HG02623 (cell line): ENCODE data around the gene DNAJC3.
A peak's percentile ranks its signal among the peaks of the same experiment; 100 is the strongest.
"Not testable (repeated sequence)": the region's sequence is repeated elsewhere in the genome, so short reads cannot be mapped to it uniquely, and the experiment has no call there.

Source experiments
- ATAC-seq: cut with Tn5 transposase; IDR thresholded peaks from one replicate; pipeline ENCODE4 v1.9.1; 2021; ENCODE audit warnings: moderate library complexity; ENCODE audit not compliant: unreplicated experiment

The DNAJC3 gene

GRCh38 chr13:95713651-95714050 lies 36.7 kb downstream of the DNAJC3 start:
- no peak for ATAC-seq

DNA sequence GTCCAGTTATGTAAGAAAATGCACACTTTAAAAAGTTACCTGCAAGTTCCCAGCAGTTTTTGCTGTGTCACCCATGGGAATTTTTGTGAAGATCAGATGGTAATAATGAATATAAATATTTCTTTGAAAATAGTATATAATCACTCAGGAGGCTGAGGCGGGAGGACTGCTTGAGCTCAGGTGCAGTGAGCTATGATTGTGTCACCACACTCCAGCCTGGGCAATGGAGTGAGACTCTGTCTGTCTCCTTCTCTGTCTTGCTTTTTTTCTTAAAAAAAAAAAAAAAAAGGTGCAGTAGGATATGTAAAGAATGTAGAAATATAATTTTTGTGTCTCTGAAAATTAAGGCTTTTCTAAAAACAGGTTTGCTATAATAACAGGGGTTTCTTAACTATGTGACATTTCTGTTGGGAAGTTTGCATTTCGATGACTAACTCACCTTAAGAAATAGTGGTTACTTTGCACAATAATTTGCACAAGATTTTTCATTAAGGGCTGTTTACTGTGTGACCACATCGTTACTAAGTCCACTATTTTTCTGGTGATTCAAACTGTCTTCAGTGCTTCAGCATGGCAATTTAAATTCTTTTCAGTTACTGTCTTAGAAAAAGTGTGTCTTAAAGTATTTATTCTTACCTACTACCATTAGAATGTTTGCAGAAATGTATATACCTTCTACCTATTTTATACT lies 37.3 kb downstream of the DNAJC3 start:
- no peak for ATAC-seq

DNA sequence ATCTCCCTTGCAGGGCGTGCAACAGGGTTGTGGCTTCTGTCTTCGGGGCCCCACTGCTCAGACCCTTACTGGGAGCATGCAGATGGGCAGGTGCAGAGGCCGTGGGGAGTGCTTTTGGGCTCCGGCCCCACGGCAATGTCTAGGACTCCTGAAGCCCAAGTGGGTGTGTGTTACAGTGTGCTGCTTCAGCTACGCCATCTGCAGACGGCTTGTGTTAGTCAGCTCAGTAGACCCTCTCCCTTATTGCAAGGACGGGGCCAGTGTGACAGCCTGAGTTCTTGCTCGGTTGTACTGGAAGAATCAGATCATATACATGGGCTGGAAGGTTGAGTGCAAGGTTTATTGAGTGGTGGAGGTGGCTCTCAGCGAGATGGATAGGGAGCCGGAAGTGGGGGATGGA lies 39.3 kb downstream of the DNAJC3 start:
- no peak for ATAC-seq

- no peak for ATAC-seq
Measured at GRCh38 chr13:95722241-95722640, 45.3 kb downstream of the DNAJC3 start.

GRCh38 chr13:95723438-95723837 lies 46.5 kb downstream of the DNAJC3 start:
- no peak for ATAC-seq

GRCh38 chr13:95724252-95724651 lies 47.3 kb downstream of the DNAJC3 start:
- ATAC-seq = no peak

- ATAC-seq = no peak
Measured at GRCh38 chr13:95726876-95727275, 49.9 kb downstream of the DNAJC3 start.

DNA sequence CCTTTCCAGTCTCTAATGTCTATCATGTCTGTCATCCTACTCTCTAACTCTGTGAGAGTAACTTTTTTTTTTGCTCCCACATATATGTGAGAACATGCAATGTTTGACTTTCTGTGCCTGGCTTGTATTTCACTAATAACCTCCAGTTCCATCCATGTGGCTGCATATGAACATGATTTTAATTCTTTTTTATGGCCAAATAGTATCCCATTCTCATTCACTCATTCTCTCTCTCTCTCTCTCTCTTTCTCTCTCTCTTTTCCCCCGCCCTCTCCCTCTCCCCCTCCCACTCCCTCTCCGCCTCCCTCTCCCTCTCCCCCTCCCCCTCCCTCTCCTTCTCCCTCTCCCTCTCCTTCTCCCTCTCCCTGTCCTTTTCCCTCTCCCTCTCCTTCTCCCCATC lies 52.0 kb downstream of the DNAJC3 start:
- ATAC-seq = no peak

DNA sequence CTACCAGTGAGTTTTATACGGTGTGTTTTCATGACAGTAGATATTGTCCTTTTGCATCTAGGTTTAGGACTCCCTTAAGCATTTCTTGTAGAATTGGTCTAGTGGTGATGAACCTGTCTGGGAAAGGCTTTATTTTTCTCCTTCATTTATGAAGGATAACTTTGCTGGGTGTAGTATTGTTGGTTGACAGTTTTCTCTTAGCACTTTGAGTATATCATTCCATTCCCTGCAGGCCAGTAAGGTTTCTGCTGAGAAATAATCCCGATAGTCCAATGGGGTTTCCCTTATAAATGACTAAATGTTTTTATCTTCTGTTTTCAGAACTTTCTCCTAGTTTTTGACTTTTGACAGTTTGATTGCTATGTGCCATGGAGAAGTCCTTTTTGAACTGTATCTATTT lies 57.2 kb downstream of the DNAJC3 start:
- ATAC-seq = no peak

GRCh38 chr13:95740071-95740978 lies 63.4 kb downstream of the DNAJC3 start:
- not testable (repeated sequence) for ATAC-seq

DNA sequence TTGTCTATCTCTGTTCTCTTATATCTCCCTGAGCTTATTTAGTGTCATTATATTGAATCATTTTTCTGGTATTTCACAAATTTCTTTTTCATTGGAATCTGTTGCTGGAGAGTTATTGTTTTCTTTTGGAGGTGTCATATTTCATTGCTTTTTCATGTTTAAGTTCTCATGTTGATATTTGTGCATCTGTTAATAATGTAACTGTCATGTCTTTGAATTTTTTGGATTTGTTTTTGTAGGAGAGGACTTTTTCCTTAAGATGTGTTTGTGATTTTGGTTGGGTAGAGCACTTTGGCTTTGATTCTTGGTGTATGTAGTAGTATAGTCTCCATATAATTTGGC lies 64.0 kb downstream of the DNAJC3 start:
- ATAC-seq = no peak

DNA sequence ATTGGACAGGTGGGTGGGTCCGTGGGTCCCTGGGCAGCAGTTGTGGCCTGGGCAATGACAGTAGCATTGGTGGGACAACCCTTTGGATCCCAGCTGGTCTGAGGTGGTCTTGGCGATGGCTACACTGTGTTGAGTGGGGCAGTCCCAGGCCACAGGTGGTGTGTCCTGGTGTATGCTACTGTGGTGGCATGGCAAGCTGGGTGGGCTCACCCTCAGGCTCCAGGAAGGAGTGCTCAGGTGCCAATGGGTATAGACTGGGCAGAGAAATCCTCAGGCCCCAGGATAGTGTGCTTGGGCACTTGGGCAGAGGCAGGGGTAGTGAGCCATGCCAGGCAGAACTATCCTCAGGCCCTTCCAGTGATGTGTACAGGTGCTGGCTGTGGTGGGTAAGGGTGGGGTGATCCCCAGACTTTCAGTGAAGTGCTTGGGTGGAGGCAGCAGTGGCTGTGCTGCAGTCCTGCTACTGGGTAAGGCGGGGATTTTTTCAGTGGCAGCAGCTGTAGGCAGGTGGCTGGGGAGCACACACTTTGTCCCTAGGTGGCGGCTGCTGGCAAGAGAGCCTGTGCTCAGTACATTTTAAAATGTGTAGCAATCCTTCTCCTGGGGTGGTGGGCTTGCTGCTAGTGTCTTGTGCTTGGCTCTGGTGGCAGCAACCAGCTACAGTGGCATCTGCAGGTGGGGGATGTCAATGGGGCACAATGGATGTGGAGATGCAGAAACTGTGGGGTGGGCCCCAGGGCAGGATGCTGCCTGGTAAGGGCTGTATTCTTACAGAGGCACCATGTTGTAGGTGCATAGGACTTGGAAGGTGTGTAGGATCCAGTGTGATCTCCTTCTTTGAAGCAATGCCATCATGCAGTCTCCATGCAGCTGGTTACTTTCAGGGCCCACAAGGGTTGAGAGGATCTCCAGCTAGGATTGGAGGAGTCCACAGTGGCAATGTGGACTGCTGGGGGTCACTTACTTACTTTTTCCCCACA lies 64.9 kb downstream of the DNAJC3 start:
- peak; percentile 53 for ATAC-seq

- no peak for ATAC-seq
Measured at GRCh38 chr13:95743192-95743591, 66.3 kb downstream of the DNAJC3 start.

DNA sequence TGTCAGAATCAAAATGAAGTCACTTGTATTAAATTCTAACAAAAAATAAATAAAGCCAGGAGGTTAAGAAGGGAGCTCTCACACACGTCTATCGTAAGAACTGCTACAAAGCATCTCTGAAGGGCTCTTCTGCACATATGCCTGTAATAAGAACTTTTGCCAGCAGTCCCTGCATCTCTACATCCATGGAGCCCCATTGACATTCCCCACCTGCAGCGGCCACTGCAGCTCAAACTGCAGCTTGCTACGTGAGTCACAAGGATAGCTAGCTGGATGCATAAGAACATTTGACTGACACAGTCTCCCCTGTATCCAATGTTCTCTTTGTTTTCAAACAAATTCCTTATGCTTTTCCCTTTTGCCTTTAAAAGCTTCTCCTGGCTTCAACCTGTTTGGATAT lies 68.3 kb downstream of the DNAJC3 start:
- no peak for ATAC-seq

- no peak for ATAC-seq
Measured at GRCh38 chr13:95745752-95746151, 68.8 kb downstream of the DNAJC3 start.

- ATAC-seq = no peak
Measured at GRCh38 chr13:95749545-95749944, 72.6 kb downstream of the DNAJC3 start.

DNA sequence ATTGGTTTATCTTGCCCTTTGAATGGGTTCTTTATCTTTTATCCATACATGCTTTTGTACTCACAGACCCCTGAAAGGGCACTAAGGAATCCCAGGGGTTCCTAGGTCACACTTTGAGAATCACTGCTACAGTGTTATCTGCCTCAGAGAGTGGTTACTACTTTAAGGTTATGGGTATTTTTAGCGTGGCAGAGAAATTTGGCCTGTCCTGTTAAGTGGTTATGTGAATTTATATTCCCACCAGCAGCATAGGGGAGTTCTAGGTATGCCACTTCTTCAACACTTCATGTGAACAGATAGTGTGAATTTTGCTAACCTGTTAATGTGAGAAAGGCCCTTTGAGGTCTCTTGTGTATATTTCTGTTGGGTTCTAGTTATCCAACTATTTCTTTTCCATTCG lies 75.7 kb downstream of the DNAJC3 start:
- no peak for ATAC-seq

GRCh38 chr13:95754069-95754468 lies 77.1 kb downstream of the DNAJC3 start:
- no peak for ATAC-seq

DNA sequence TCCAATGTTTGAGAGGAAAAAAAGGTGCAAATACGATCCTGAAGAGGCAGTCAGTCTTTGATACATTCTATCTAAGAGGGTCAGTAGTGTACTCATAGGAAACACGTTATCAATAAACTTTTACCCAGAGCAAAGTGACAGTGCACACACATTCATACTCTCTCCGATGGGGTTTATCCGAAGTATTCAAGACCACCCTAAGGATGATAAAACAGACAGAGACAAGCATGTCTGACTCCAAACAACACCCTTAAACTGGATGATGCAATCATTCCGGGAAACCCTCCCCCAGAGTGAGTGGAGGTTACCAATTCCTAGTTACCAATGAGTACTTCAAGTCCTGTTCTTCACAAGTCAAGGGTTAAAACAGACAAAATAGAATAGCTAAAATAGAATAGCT lies 79.1 kb downstream of the DNAJC3 start:
- no peak for ATAC-seq

DNA sequence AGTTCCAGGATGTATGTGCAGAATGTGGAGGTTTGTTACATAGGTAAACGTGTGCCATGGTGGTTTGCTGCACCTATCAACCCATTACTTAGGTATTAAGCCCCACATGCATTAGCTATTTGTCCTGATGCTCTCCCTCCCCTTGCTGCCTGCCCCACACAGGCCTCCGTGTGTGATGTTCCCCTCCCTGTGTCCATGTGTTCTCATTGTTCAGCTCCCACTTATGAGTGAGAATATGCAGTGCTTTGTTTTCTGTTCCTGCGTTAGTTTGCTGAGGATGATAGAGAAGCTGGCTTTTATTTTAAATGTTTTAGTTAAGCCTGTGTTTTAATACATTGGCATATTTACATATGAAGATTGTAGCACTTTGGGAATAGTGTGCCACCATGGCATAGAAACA lies 85.7 kb downstream of the DNAJC3 start:
- not testable (repeated sequence) for ATAC-seq

- ATAC-seq = no peak
Measured at GRCh38 chr13:95763601-95764000, 86.7 kb downstream of the DNAJC3 start.
